Mesendoderm (in vitro differentiated cells): Measurements from ENCODE around the gene PDE4D.

Experiments
- DNase-seq: peaks from one replicate; pipeline ENCODE4 v3.0.0; 2013
- H2AK5ac ChIP-seq: 2 replicates; pipeline ENCODE4 v1.6.1; 2013; ENCODE audit warnings: low read length, inconsistent platforms
- H2BK120ac ChIP-seq: 2 replicates; pipeline ENCODE4 v1.6.1; 2013; ENCODE audit warnings: low read depth, mild to moderate bottlenecking, low read length, moderate library complexity, mixed read lengths
- H2BK15ac ChIP-seq: replicated peaks from 2 replicates; pipeline ENCODE4 v1.6.1; 2013; ENCODE audit warnings: low read depth, mild to moderate bottlenecking, moderate library complexity
- H2BK5ac ChIP-seq: 2 replicates; pipeline ENCODE4 v1.6.1; 2013; ENCODE audit warnings: low read length, inconsistent platforms
- H3K18ac ChIP-seq: 2 replicates; pipeline ENCODE4 v1.6.1; 2013; ENCODE audit warnings: mild to moderate bottlenecking, low read length, mixed read lengths
- H3K23ac ChIP-seq: one replicate; pipeline ENCODE4 v1.6.1; 2013; ENCODE audit warnings: low read length
- H3K27ac ChIP-seq: 2 replicates; pipeline ENCODE4 v1.5.1; 2013; ENCODE audit warnings: low read depth, mild to moderate bottlenecking, inconsistent platforms, low read length, moderate library complexity
- H3K27me3 ChIP-seq: 2 replicates; pipeline ENCODE4 v1.6.1; 2013; ENCODE audit warnings: low read length, control low read depth, mild to moderate bottlenecking, inconsistent platforms; ENCODE audit not compliant: insufficient read depth, poor library complexity
- H3K36me3 ChIP-seq: 2 replicates; pipeline ENCODE4 v1.6.1; 2013; ENCODE audit warnings: low read length, inconsistent platforms; ENCODE audit not compliant: control insufficient read depth, insufficient read depth
- H3K4ac ChIP-seq: one replicate; pipeline ENCODE4 v1.6.1; 2013; ENCODE audit warnings: low read depth, mild to moderate bottlenecking, low read length, moderate library complexity
- H3K4me1 ChIP-seq: 2 replicates; pipeline ENCODE4 v1.6.1; 2013; ENCODE audit warnings: low read depth, low read length, inconsistent platforms; ENCODE audit not compliant: control insufficient read depth
- H3K4me2 ChIP-seq: 2 replicates; pipeline ENCODE4 v1.6.1; 2013; ENCODE audit warnings: low read length
- H3K4me3 ChIP-seq: 2 replicates; pipeline ENCODE4 v1.5.1; 2013; ENCODE audit warnings: mild to moderate bottlenecking, low read length
- H3K56ac ChIP-seq: one replicate; pipeline ENCODE4 v1.6.1; 2013; ENCODE audit warnings: low read length
- H3K79me1 ChIP-seq: 2 replicates; pipeline ENCODE4 v1.6.1; 2013; ENCODE audit warnings: low read length, inconsistent platforms
- H3K79me2 ChIP-seq: 2 replicates; pipeline ENCODE4 v1.6.1; 2013; ENCODE audit warnings: mild to moderate bottlenecking, low read length; ENCODE audit not compliant: control insufficient read depth, insufficient read depth
- H3K9ac ChIP-seq: 2 replicates; pipeline ENCODE4 v1.6.1; 2013; ENCODE audit warnings: low read length, inconsistent platforms
- H4K5ac ChIP-seq: one replicate; pipeline ENCODE4 v1.6.1; 2013; ENCODE audit warnings: low read length
- H4K8ac ChIP-seq: one replicate; pipeline ENCODE4 v1.6.1; 2013; ENCODE audit warnings: low read depth, mild to moderate bottlenecking, control low read depth, low read length, moderate library complexity
- WGBS: extraction: QIAGEN DNeasy Blood & Tissue Kit; methylation state at CpG from one replicate; pipeline ENCODE4 v1.1.7; 2013; ENCODE audit warnings: low lambda C conversion rate, missing lambda C conversion rate; ENCODE audit not compliant: insufficient coverage; ENCODE audit errors: extremely low coverage; 5-methylcytosine and 5-hydroxymethylcytosine counted together

The PDE4D gene

DNA sequence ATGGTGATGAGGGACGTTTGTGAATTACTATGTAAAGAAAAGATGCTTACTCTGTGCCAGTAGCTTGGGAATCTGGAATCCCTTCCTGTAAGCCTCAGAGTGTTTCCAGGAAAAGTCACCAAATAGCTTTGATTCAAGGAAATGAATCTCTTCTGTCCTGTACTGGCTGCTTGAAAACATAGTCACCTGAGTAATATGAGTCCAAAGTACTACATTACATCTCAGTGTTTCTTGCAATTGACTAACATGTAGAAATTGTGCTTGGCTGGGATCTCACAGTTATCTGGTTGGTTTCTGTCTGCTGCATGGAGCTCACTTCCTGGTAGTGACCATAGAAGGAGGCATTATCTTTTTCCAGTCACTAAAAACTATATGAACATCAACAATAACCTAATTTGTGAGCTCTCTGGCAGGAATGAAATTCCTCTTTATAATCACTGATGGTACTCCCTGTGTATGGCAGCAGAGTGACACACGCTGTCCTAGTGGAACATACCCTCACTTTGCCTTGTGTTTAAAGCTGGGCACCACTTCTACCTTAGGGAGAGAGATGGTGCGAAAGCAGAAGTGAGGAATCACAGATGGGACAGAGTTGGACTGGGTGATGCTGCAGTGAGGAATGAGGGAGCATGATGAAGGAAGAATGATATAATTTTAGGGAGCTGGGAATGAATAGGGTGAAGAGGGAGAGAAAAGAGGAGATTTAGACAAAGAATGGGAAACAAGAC lies 742.2 kb downstream of the PDE4D start:
- H2BK15ac ChIP-seq = no peak overlapping the region
- no peak overlapping the region for H3K23ac ChIP-seq
- H3K18ac ChIP-seq = no peak overlapping the region
- H3K9ac ChIP-seq = no peak overlapping the region
- DNase-seq = no peak
- no peak overlapping the region for H2BK5ac ChIP-seq
- no CpG with 5 or more reads among the region's 3 CpGs for WGBS
- H3K79me2 ChIP-seq = no peaks in the 10 kb centered on the region
- H3K36me3 ChIP-seq = no peaks in the 10 kb centered on the region
- H3K4me1 ChIP-seq = no peaks in the 10 kb centered on the region
- no peaks in the 10 kb centered on the region for H3K27me3 ChIP-seq
- H3K27ac ChIP-seq = no peak overlapping the region
- H3K56ac ChIP-seq = no peak overlapping the region
- no peaks in the 10 kb centered on the region for H3K79me1 ChIP-seq
- no peak overlapping the region for H3K4me2 ChIP-seq
- no peak overlapping the region for H3K4ac ChIP-seq
- H2AK5ac ChIP-seq = no peak overlapping the region
- no peak overlapping the region for H3K4me3 ChIP-seq
- no peak overlapping the region for H2BK120ac ChIP-seq
- H4K5ac ChIP-seq = no peak overlapping the region
- H4K8ac ChIP-seq = no peak overlapping the region

DNA sequence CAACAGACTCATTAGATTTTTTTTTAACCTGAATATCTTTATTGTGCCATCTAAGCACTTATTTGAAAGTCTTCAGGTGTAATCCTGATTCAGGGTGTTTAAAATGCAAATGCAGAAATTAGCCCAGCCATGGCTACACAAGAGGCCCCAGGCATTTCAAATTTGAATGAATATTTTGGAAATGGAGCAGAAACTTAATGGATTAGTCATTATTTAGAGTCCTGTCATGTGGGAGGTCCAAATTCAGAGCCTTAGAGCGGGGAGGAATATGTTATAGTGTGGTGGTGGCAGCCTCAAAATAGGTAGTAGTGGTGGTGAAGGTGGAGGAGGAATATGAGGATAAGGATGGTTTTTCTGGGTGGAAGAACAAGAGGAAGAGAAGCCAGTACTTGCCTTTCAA lies 743.7 kb downstream of the PDE4D start:
- Histone ChIP-seq H4K5ac (no peak overlapping the region), H3K79me2 (no peaks in the 10 kb centered on the region), H3K27me3 (no peaks in the 10 kb centered on the region), H3K4me3 (no peak overlapping the region), H2BK15ac (no peak overlapping the region), H3K27ac (no peak overlapping the region), H3K23ac (no peak overlapping the region), H4K8ac (no peak overlapping the region), H2BK120ac (no peak overlapping the region), H3K79me1 (no peaks in the 10 kb centered on the region), H3K56ac (no peak overlapping the region), H3K36me3 (no peaks in the 10 kb centered on the region), H3K4me1 (no peaks in the 10 kb centered on the region), H3K18ac (no peak overlapping the region), H3K4me2 (no peak overlapping the region), H2AK5ac (no peak overlapping the region), H3K4ac (no peak overlapping the region), H3K9ac (no peak overlapping the region), H2BK5ac (no peak overlapping the region)
- DNase-seq = no peak
- no CpG with 5 or more reads among the region's 1 CpG for WGBS

DNA sequence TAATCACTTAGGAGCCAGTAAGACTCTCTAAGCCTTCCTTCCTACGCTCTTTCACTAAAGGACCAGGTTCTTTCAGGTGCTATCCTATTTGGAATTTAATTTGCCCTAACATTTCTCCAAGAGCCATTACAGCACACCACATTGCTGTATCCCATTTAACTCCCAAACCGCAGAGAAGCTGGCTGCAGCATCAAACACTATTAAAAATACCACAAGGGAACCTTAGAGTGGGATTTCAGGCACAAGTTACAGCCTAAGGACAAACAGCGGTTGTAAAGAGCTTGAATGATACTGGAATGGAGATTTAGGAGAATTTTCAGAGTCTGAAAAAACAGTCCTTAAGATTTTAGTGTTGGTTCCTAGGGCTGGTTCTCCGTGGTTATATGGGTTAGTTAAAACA lies 744.3 kb downstream of the PDE4D start:
- H3K27ac ChIP-seq = no peak overlapping the region
- no peak overlapping the region for H2AK5ac ChIP-seq
- H2BK120ac ChIP-seq = no peak overlapping the region
- no peaks in the 10 kb centered on the region for H3K79me2 ChIP-seq
- H3K56ac ChIP-seq = no peak overlapping the region
- H3K9ac ChIP-seq = no peak overlapping the region
- no peak overlapping the region for H2BK5ac ChIP-seq
- no peak overlapping the region for H3K4me2 ChIP-seq
- DNase-seq = no peak
- H4K8ac ChIP-seq = no peak overlapping the region
- no peaks in the 10 kb centered on the region for H3K27me3 ChIP-seq
- H3K4me1 ChIP-seq = no peaks in the 10 kb centered on the region
- no peaks in the 10 kb centered on the region for H3K36me3 ChIP-seq
- no peak overlapping the region for H4K5ac ChIP-seq
- H3K4me3 ChIP-seq = no peak overlapping the region
- no peak overlapping the region for H3K23ac ChIP-seq
- no peak overlapping the region for H2BK15ac ChIP-seq
- H3K79me1 ChIP-seq = no peaks in the 10 kb centered on the region
- H3K18ac ChIP-seq = no peak overlapping the region
- no CpG with 5 or more reads among the region's 4 CpGs for WGBS
- H3K4ac ChIP-seq = no peak overlapping the region

DNA sequence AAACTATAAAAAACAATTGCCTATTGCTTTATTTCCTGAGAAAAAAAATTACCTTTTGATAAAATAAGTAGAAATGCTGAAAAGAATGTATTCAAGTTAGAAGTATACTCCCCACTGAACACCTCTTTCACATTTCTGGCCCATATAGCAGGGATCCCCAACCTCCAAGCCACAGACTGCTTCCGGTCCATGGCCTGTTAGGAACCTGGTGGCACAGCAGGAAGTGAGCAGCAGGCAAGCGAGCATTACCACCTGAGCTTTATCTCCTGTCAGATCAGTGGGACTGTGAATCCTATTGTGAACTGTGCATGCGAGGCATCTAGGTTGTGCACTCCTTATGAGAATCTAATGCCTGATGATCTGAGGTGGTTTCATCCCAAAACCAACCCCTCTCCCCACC lies 746.8 kb downstream of the PDE4D start:
- Histone ChIP-seq H2AK5ac (no peak overlapping the region), H2BK15ac (no peak overlapping the region), H4K8ac (no peak overlapping the region), H3K27ac (no peak overlapping the region), H4K5ac (no peak overlapping the region), H3K18ac (no peak overlapping the region), H3K4me2 (no peak overlapping the region), H2BK5ac (no peak overlapping the region), H3K4ac (no peak overlapping the region), H3K4me3 (no peak overlapping the region), H3K9ac (no peak overlapping the region), H3K56ac (no peak overlapping the region), H3K36me3 (no peaks in the 10 kb centered on the region), H3K27me3 (no peaks in the 10 kb centered on the region), H3K23ac (no peak overlapping the region), H3K79me2 (no peaks in the 10 kb centered on the region), H3K79me1 (no peaks in the 10 kb centered on the region), H2BK120ac (no peak overlapping the region), H3K4me1 (no peaks in the 10 kb centered on the region)
- no CpG with 5 or more reads among the region's 3 CpGs for WGBS
- no peak for DNase-seq

DNA sequence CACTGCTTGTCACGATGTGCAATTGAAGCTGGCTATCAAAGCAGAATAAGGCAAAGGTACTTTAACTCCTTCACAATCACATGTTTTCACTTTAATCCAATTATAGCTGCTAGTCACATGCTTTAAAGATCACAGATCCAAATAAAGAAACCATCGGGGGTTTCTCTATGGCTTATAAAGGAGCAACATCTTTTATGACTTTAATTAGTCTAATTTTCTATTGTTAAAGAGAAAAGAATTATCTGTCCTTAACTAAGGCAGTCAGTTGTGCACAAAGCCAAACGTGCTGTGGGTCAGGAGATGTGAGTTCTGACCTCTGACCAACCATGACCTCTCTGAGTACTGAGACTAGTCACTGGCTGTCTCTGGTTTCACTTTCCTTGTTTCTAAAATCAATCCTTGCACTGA lies 749.6 kb downstream of the PDE4D start:
- no peak overlapping the region for H3K4ac ChIP-seq
- no CpG with 5 or more reads among the region's 3 CpGs for WGBS
- H3K4me1 ChIP-seq = no peaks in the 10 kb centered on the region
- no peak overlapping the region for H3K9ac ChIP-seq
- H2AK5ac ChIP-seq = no peak overlapping the region
- no peak overlapping the region for H2BK120ac ChIP-seq
- no peak overlapping the region for H3K23ac ChIP-seq
- no peak overlapping the region for H3K27ac ChIP-seq
- no peak overlapping the region for H2BK5ac ChIP-seq
- no peak overlapping the region for H3K18ac ChIP-seq
- no peak overlapping the region for H3K4me2 ChIP-seq
- no peaks in the 10 kb centered on the region for H3K27me3 ChIP-seq
- no peak for DNase-seq
- H3K4me3 ChIP-seq = no peak overlapping the region
- no peaks in the 10 kb centered on the region for H3K36me3 ChIP-seq
- H3K56ac ChIP-seq = no peak overlapping the region
- no peak overlapping the region for H4K5ac ChIP-seq
- no peak overlapping the region for H2BK15ac ChIP-seq
- no peak overlapping the region for H4K8ac ChIP-seq
- no peaks in the 10 kb centered on the region for H3K79me1 ChIP-seq
- no peaks in the 10 kb centered on the region for H3K79me2 ChIP-seq

DNA sequence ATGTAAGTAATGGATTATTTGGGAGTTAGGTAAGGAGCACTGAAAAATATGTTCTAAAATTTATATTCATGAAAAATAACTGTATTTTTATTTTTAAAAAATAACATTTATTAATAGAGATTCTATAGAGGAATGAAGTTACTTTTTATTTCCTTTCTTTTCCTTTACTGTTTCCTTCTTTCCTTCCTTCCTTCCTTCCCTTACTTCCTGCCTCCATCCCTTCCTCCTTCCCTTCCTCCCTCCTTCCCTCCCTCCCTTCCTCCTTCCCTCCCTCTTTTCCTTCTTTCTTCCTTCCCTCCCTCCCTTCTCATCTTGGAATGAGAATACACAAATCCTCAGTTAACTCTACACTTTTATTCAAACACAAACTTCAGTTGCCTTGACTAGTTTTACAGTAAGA lies 750.6 kb downstream of the PDE4D start:
- H4K5ac ChIP-seq = no peak overlapping the region
- no peak overlapping the region for H3K18ac ChIP-seq
- H3K4ac ChIP-seq = no peak overlapping the region
- H3K4me3 ChIP-seq = no peak overlapping the region
- H3K27ac ChIP-seq = no peak overlapping the region
- H3K36me3 ChIP-seq = no peaks in the 10 kb centered on the region
- no peak overlapping the region for H3K4me2 ChIP-seq
- no peak overlapping the region for H3K9ac ChIP-seq
- H3K79me1 ChIP-seq = no peaks in the 10 kb centered on the region
- H3K56ac ChIP-seq = no peak overlapping the region
- no peaks in the 10 kb centered on the region for H3K27me3 ChIP-seq
- no peak overlapping the region for H3K23ac ChIP-seq
- H3K4me1 ChIP-seq = no peaks in the 10 kb centered on the region
- no peaks in the 10 kb centered on the region for H3K79me2 ChIP-seq
- H2BK5ac ChIP-seq = no peak overlapping the region
- no peak overlapping the region for H2BK15ac ChIP-seq
- H4K8ac ChIP-seq = no peak overlapping the region
- no peak for DNase-seq
- no peak overlapping the region for H2AK5ac ChIP-seq
- no peak overlapping the region for H2BK120ac ChIP-seq
